Parathyroid adenoma (tissue), 2 donors: ENCODE results near the gene CCR2.
A peak's percentile ranks its signal among the peaks of the same experiment; 100 is the strongest.

Source experiments
- H2AFZ ChIP-seq: fragments of 300-600 bp; sonication (generic); one replicate; pipeline ENCODE4 v1.7.0; 2017; ENCODE audit warnings: antibody characterized with exemption, mild to moderate bottlenecking
- H3K27ac ChIP-seq: fragments of 300-600 bp; sonication (generic); one replicate; pipeline ENCODE4 v1.7.0; 2017
- H3K27me3 ChIP-seq: fragments of 300-600 bp; sonication (generic); one replicate; pipeline ENCODE4 v1.7.0; 2017; ENCODE audit warnings: low read length; ENCODE audit not compliant: control insufficient read depth, insufficient read depth
- H3K36me3 ChIP-seq: fragments of 300-600 bp; sonication (generic); one replicate; pipeline ENCODE4 v1.7.0; 2017; ENCODE audit warnings: low read length; ENCODE audit not compliant: control insufficient read depth, insufficient read depth
- H3K4me1 ChIP-seq: fragments of 300-600 bp; sonication (generic); one replicate; pipeline ENCODE4 v1.7.0; 2017; ENCODE audit warnings: control low read depth
- H3K4me2 ChIP-seq: fragments of 300-600 bp; sonication (generic); one replicate; pipeline ENCODE4 v1.7.0; 2017; ENCODE audit warnings: low read length
- H3K4me3 ChIP-seq: fragments of 300-600 bp; sonication (generic); one replicate; pipeline ENCODE4 v1.7.0; 2017; ENCODE audit warnings: low read depth, low read length
- H3K79me2 ChIP-seq: fragments of 300-600 bp; sonication (generic); one replicate; pipeline ENCODE4 v1.7.0; 2017; ENCODE audit warnings: control low read depth
- H3K9ac ChIP-seq: fragments of 300-600 bp; sonication (generic); one replicate; pipeline ENCODE4 v1.7.0; 2017; ENCODE audit warnings: mild to moderate bottlenecking
- H3K9me3 ChIP-seq: fragments of 300-600 bp; sonication (generic); one replicate; pipeline ENCODE4 v1.7.0; 2017; ENCODE audit warnings: low read length; ENCODE audit not compliant: control insufficient read depth
- TF ChIP-seq, protein P1 (sequence below): fragments of 300-600 bp; sonication (generic); IDR thresholded peaks from one replicate; pipeline ENCODE4 v1.7.0; 2017; ENCODE audit warnings: antibody characterized with exemption, mild to moderate bottlenecking
- donor health status: primary hyperparathyroidism.

The CCR2 gene

DNA sequence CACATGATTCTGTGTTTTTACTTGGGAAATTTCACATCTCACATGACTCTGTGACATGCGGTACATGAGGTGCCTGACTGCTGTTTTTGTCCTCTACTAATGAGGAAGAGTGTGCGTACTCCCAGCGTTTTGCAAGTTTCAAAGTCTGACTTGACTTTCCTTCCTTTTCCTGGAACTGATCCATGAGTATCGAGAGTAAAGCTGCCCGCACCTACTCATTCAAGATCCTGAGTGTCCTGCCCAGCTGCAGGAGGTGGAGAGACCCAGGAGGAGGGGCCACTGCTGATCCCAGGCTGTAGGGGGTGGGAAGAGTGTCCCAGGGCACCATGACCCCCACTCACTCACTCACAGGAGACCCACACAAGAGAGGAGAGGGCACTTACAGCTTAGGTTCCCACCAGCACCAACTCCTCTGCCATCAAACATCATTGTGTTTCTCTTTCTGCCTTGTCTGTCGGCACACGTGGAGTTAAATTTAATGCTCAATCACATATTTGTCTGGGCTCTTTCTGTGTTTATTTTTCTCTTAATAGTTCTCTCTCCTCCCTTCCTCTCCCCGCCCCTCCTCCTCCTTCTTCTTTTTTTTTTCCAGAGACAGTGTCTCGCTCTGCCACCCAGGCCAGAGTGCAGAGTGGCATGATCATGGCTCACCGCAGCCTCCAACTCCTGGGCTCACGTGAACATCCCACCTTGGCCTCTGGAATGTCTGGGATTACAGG is 51.5 kb downstream of the CCR2 start:
- Histone ChIP-seq H3K4me1 (no peaks in the 10 kb centered on the region), H3K4me3 (no peak overlapping the region), H3K79me2 (no peaks in the 10 kb centered on the region), H2AFZ (no peak overlapping the region), H3K9me3 (no peaks in the 10 kb centered on the region), H3K27ac (no peak overlapping the region), H3K36me3 (no peaks in the 10 kb centered on the region), H3K4me2 (no peak overlapping the region), H3K27me3 (no peaks in the 10 kb centered on the region), H3K9ac (no peak overlapping the region)
- TF ChIP-seq, protein P1, sequence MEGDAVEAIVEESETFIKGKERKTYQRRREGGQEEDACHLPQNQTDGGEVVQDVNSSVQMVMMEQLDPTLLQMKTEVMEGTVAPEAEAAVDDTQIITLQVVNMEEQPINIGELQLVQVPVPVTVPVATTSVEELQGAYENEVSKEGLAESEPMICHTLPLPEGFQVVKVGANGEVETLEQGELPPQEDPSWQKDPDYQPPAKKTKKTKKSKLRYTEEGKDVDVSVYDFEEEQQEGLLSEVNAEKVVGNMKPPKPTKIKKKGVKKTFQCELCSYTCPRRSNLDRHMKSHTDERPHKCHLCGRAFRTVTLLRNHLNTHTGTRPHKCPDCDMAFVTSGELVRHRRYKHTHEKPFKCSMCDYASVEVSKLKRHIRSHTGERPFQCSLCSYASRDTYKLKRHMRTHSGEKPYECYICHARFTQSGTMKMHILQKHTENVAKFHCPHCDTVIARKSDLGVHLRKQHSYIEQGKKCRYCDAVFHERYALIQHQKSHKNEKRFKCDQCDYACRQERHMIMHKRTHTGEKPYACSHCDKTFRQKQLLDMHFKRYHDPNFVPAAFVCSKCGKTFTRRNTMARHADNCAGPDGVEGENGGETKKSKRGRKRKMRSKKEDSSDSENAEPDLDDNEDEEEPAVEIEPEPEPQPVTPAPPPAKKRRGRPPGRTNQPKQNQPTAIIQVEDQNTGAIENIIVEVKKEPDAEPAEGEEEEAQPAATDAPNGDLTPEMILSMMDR, result no peak

DNA sequence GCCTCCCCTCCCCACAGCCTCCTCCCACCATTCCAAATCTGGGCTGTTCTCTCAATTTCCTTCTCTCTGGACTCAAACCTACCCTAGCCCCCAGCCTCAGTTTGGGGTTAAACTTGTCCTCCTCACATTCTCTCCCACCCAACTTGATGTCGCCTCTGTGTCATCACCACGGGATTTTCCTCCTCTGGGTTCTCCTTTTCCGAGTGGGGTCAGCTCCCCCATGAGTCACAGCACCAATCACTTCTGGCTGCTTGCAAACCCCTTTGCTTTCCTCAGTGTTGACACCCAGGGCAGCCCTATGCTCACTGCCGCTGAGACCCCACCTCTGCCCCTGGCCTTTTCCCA is 52.5 kb downstream of the CCR2 start:
- no peak overlapping the region for H3K9ac ChIP-seq
- no peaks in the 10 kb centered on the region for H3K36me3 ChIP-seq
- H3K4me1 ChIP-seq, result no peaks in the 10 kb centered on the region
- no peak overlapping the region for H3K4me3 ChIP-seq
- H2AFZ ChIP-seq, result no peak overlapping the region
- TF ChIP-seq, protein P1, result no peak
- peak overlapping the region; percentile 72 for H3K27ac ChIP-seq
- H3K4me2 ChIP-seq, result no peak overlapping the region
- H3K79me2 ChIP-seq, result no peaks in the 10 kb centered on the region
- no peaks in the 10 kb centered on the region for H3K27me3 ChIP-seq
- no peaks in the 10 kb centered on the region for H3K9me3 ChIP-seq

DNA sequence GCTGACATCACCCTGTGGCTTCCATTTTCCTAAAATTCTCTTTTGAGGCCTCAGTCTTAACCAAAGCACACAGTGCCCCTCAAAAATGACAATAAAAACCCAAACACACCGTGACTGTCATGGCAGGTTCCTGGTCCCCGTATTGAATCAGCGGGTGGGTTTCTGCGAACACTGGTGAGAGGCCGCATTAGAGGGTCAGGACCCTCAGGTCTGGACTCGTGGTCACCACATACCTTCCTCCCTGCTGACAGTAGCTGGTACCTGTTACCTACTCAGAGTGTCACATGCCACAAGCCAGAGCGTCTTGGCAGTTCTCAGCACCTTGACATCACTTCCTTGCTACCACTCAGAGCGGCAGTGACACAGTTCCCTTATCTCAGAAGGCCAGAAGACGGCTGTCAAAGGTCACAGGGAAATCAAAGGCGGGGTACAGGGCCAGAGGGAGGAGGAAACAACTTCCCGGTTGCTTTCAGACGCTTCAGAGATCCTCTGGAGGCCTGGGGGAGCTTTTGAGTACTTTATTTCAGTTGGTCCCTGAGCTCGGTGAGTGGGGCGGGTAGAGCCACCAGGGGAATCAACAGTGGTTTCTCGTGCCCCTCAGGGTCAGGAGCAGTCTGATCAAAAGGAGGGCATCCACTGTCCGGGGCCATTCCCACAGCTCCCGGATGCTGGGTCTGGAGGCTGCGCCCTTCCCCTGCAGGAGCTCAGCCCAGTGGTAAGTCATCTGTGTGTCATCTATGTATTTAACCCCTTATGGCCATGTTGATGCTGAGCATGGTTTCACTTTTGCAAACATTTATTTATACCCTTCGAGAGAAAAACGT is 53.1 kb downstream of the CCR2 start, which contains the start of the genes CCR5AS and CCRL2:
CCR5AS (minus strand) TSS at position 279 of the 824 bp plus-strand sequence.
CCRL2 (plus strand) TSS at position 472 of the 824 bp plus-strand sequence. CDS start 821 bp downstream, outside the sequence.
- no peaks in the 10 kb centered on the region for H3K9me3 ChIP-seq
- no peak within 1 kb of the TSS for H3K9ac ChIP-seq
- TF ChIP-seq, protein P1, result no peak
- peak within 1 kb of the TSS; percentile 72 for H3K27ac ChIP-seq
- no peaks in the 10 kb centered on the region for H3K4me1 ChIP-seq
- H3K4me2 ChIP-seq, result no peak within 1 kb of the TSS
- no peaks in the 10 kb centered on the region for H3K36me3 ChIP-seq
- no peaks in the 10 kb centered on the region for H3K79me2 ChIP-seq
- no peak within 1 kb of the TSS for H3K4me3 ChIP-seq
- no peak within 1 kb of the TSS for H2AFZ ChIP-seq
- no peaks in the 10 kb centered on the region for H3K27me3 ChIP-seq

DNA sequence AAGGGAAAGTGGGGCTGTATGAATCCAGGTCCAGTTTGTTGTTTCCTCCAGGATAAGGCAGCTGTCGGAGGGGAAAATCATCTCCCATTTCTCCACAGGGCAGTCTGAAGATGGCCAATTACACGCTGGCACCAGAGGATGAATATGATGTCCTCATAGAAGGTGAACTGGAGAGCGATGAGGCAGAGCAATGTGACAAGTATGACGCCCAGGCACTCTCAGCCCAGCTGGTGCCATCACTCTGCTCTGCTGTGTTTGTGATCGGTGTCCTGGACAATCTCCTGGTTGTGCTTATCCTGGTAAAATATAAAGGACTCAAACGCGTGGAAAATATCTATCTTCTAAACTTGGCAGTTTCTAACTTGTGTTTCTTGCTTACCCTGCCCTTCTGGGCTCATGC is 54.1 kb downstream of the CCR2 start:
- Histone ChIP-seq H3K4me2 (no peak overlapping the region), H3K9me3 (no peaks in the 10 kb centered on the region), H3K27ac (no peak overlapping the region), H3K79me2 (no peaks in the 10 kb centered on the region), H3K36me3 (no peaks in the 10 kb centered on the region), H3K4me1 (no peaks in the 10 kb centered on the region), H2AFZ (no peak overlapping the region), H3K27me3 (no peaks in the 10 kb centered on the region), H3K9ac (no peak overlapping the region), H3K4me3 (no peak overlapping the region)
- TF ChIP-seq, protein P1, result no peak
